Measurements from ENCODE around the gene ADD2.

ADD2 gene

GRCh38 chr2:70752396-70752795 lies 15.6 kb downstream of the ADD2 start:
- no peak for DNase-seq
- no peaks in the 10 kb centered on the region for H3K36me3 ChIP-seq (replicated peaks)
- no peak for TF ChIP-seq CTCF (IDR thresholded peaks at IDR 0.05; ENCODE audit: low read depth, low read length, missing control alignments)
- no peak overlapping the region for H3K4me3 ChIP-seq (ENCODE audit: low read depth, low read length)
- no peaks in the 10 kb centered on the region for H3K27me3 ChIP-seq (replicated peaks)
- H3K27ac ChIP-seq, result no peak overlapping the region
- in situ Hi-C loops (cut with HindIII; ENCODE audit: low pct_ligation_motif_present, low sequenced_read_pairs), result no loop called here

GRCh38 chr2:70751881-70752280 lies 16.1 kb downstream of the ADD2 start:
- H3K27me3 ChIP-seq (replicated peaks), result no peaks in the 10 kb centered on the region

GRCh38 chr2:70750320-70750719 lies 17.7 kb downstream of the ADD2 start:
- Histone ChIP-seq H3K36me3 (replicated peaks) (no peaks in the 10 kb centered on the region), H3K27me3 (replicated peaks) (no peaks in the 10 kb centered on the region), H3K27ac (no peak overlapping the region), H3K4me3 (ENCODE audit: low read depth, low read length) (no peak overlapping the region)
- no peak for TF ChIP-seq CTCF (IDR thresholded peaks at IDR 0.05; ENCODE audit: low read depth, low read length, missing control alignments)
- in situ Hi-C loops (cut with HindIII; ENCODE audit: low pct_ligation_motif_present, low sequenced_read_pairs), result no loop called here
- DNase-seq, result no peak

More at GRCh38 chr2:70751881-70752280, 16.1 kb downstream of the ADD2 start:
- in situ Hi-C loops (cut with HindIII; ENCODE audit: low pct_ligation_motif_present, low sequenced_read_pairs), result no loop called here
- no peak for DNase-seq
- Histone ChIP-seq H3K36me3 (replicated peaks) (no peaks in the 10 kb centered on the region), H3K27ac (no peak overlapping the region), H3K4me3 (ENCODE audit: low read depth, low read length) (no peak overlapping the region)
- no peak for TF ChIP-seq CTCF (IDR thresholded peaks at IDR 0.05; ENCODE audit: low read depth, low read length, missing control alignments)

- no peak for DNase-seq
- in situ Hi-C loops (cut with HindIII; ENCODE audit: low pct_ligation_motif_present, low sequenced_read_pairs), result no loop called here
- no peaks in the 10 kb centered on the region for H3K36me3 ChIP-seq (replicated peaks)
- TF ChIP-seq CTCF (IDR thresholded peaks at IDR 0.05; ENCODE audit: low read depth, low read length, missing control alignments), result no peak
- H3K4me3 ChIP-seq (ENCODE audit: low read depth, low read length), result no peak overlapping the region
- H3K27ac ChIP-seq, result no peak overlapping the region
- no peaks in the 10 kb centered on the region for H3K27me3 ChIP-seq (replicated peaks)
Measured at GRCh38 chr2:70748002-70748784, 19.8 kb downstream of the ADD2 start.

GRCh38 chr2:70747284-70747683 lies 20.7 kb downstream of the ADD2 start:
- Histone ChIP-seq H3K36me3 (replicated peaks) (no peaks in the 10 kb centered on the region), H3K27ac (no peak overlapping the region), H3K27me3 (replicated peaks) (no peaks in the 10 kb centered on the region), H3K4me3 (ENCODE audit: low read depth, low read length) (no peak overlapping the region)
- no peak for TF ChIP-seq CTCF (IDR thresholded peaks at IDR 0.05; ENCODE audit: low read depth, low read length, missing control alignments)
- in situ Hi-C loops (cut with HindIII; ENCODE audit: low pct_ligation_motif_present, low sequenced_read_pairs), result no loop called here
- no peak for DNase-seq

All from brain microvascular endothelial cell (primary cell).